GM21526 (cell line): ENCODE measurements around the gene LYPD6B.

ENCODE experiments used
- ATAC-seq: cut with Tn5 transposase; IDR thresholded peaks from one replicate; pipeline ENCODE4 v1.9.1; 2021; ENCODE audit warnings: moderate library complexity; ENCODE audit not compliant: unreplicated experiment, low FRiP score

LYPD6B gene

DNA sequence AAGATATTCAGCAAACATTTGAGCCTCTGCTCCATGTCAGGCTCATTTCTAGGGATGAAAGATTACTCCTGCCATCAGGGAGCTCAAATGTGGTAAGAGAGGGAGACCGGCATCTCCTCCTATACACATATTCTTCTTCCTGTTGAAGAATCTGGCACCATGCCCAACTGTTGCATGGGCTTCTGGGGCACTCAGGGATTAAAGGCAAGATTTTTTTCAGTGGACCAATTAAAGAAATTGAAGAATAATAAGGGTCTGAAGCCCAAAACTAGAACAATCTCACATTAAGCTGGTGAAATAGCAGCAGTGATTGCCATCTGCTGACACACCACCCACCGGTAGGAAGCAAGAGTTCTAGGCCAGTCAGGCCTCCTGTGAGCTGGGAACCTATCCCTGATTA lies 146.5 kb downstream of the LYPD6B start:
- no peak for ATAC-seq

DNA sequence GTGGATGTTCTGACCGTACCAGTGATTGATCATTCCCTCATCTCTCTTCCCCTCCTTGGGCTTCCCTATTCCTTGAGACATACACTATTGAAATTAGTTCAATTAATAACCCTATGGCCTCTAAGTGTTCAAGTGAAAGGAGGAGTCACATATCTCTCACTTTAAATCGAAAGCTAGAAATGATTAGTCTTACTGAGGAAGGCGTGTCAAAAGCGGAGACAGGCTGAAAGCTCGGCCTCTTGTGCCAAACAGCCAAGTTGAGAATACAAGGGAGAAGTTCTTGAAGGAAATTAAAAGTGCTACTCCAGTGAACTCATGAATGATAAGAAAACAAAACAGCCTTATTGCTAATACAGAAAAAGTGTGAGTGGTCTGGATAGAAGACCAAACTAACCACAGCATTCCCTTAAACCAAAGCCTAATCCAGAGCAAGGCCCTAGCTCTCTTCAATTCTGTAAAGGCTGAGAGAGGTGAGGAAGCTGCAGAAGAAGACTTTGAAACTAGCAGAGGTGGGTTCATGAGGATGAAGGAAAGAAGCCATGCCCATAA lies 147.5 kb downstream of the LYPD6B start:
- ATAC-seq = no peak

DNA sequence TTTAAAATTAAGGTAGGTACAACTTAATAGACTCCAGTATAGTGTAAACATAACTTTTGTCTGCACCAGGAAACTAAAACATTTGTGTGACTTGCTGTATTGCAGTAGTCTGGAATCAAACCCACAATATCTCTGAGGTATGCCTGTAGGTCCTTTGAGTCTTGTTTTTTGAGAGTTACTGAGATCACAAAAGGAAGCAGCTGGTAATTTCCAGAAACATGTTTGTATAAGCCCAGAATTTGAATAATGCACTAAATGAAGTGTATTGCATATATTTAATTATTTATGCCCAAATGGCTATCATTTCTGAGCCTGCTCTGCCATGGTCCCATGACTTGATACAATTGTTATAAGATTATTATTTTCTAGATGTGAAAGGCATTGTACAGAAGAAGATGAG lies 148.6 kb downstream of the LYPD6B start:
- ATAC-seq = no peak

DNA sequence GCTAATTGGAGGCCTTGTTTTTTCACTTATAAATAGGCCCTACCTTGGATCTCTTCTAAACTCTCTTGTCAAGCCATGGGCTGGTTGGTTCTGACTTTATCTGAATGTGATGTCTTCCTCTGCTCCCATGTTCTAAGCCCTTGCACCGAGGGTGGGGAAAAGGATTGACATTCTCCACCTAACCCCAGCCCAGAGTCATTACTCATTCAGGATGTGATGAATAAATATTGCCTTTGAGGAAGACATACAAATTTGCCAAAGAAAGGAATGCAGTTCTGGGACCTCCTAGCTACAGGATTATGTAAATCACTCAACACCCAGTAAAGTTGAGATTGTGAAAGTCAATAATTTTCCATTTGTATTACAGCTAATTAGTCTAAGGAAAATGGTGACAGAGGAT lies 149.8 kb downstream of the LYPD6B start:
- ATAC-seq = no peak

GRCh38 chr2:149189769-149190168 lies 151.3 kb downstream of the LYPD6B start:
- no peak for ATAC-seq

DNA sequence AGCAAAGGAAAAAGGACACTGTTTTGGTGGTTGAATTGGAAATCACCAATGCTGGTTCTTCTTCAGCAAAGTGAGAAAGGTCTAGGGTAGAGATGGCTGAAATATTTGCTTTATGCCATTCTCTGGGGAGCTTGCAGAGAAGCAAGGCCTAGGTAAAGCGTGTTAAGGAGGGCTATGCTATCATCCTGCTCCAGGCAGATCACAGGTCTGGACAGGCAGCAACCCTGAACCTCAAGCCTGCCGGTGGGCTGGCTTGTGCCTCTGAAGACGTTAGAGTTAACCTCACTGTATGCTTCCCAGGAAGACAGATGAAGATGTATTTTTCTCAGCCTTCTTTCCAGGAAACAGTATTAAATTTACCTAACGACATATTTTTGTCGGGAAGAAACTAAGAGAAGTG lies 153.4 kb downstream of the LYPD6B start:
- no peak for ATAC-seq

- no peak for ATAC-seq
Measured at GRCh38 chr2:149192427-149192826, 153.9 kb downstream of the LYPD6B start.

DNA sequence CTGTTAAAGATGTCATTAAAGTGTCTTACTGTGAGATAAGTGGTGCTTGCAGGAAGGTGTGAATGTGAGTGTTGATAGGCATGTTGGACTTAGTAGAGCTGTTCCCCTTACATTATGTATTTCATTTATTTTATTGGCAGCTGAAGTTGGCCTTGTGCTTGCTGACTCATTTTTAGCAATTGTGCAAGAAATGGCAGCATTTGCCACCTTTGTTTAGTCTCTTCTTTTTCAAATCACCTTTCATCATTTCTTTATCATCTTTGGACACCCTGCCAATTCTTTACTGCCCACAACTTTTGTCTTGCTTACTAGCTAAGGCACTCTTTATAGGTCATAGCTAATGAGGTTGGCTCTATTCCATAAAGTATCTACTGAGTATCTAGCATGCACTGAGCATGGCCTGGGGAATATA lies 161.6 kb downstream of the LYPD6B start:
- ATAC-seq = no peak

- ATAC-seq = no peak
Measured at GRCh38 chr2:149204686-149205085, 166.2 kb downstream of the LYPD6B start.

- ATAC-seq = no peak
Measured at GRCh38 chr2:149205143-149205542, 166.6 kb downstream of the LYPD6B start.

GRCh38 chr2:149213764-149214493 lies 175.4 kb downstream of the LYPD6B start:
- no peak for ATAC-seq

DNA sequence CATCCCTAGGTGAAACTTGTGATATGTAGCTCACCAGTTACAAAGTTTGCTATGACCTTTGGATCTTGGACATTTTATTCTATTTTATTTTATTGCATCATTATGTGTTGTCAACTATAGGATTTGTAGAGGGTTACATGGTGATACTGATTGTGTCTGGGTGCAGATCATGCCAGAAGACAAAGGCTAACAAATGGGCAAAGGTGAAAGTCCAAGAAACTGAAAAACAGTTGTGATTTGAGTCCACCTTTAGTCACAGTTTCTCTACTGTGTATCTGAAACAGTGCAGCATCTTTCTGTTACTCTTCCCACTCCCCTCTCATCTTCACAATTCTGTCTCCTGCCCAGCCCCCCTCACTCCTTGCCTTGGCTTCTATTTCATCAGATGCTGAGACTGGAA lies 180.0 kb downstream of the LYPD6B start:
- ATAC-seq = no peak

DNA sequence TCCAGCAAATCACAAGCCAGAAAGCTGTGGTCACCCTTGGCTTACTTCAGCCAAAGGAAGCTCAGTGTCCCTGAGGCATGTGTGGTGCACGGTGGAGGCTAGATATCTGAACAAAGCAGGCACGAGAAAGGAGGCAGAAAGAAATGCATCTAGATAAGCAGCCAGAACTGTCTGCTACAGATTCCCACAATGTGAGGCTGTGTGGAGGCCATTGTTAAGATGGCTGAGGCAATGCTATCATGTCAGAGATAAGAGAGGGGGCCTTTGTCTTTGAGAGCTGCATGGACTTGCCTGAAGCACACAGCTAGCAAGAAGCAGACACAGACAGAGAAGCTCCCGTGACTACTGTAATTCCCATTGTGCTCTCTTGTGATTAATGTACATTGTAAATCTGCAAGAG lies 181.4 kb downstream of the LYPD6B start:
- ATAC-seq = no peak

DNA sequence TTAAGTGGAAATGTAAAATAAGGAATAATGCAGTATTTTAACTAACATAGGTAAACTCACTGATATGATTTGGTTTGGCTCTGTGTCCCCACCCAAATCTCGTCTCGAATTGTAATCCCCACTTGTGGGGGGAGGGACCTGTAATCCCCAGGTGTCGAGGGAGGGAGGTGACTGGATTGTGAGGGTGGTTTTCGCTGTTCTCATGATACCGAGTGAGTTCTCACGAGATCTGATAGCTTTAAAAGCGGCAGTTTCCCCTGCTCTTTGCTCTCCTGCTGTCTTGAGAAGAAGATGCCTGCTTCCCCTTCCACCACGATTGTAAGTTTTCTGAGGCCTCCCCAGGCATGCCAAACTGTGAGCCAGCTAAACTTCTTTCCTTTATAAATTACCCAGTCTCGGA lies 182.5 kb downstream of the LYPD6B start:
- no peak for ATAC-seq

DNA sequence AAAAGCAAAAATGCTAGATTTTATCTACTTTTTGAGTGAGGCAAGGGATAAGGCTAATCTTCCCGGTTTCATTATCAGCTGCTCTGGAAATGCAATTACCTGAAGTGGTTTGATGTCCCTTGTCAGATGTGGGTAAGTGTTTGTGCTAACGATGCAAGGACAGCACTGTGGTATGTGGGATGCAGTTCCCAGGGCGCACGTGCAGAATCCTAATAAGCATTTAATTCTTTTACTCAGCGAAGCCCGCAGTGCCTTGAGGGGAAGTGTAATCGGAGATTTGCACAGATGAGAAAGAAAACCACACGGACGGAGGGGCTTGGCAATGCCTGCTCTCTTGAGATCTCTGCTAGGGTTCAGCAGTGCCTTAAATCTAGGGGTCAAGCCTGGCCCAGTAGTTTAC lies 183.4 kb downstream of the LYPD6B start:
- no peak for ATAC-seq

- ATAC-seq = no peak
Measured at GRCh38 chr2:149223472-149224095, 185.1 kb downstream of the LYPD6B start.

DNA sequence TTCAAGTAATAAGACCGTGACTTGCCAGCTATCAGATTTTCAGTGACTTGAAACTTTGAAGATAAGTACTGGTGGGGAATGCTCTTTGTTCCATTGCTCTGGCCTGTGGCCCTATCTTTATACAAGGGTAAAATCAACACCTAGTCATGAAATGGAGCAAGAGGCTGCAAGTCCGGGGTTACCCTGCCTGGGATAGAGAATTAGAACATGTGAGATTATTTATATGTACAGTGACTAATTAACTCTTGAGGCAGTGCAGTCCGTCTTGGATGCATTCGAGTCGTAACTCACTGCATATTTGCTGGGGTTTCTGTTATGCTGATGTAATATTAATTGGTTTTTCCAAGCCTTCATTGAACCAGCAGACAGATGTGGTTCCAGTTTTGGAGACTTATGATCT lies 186.0 kb downstream of the LYPD6B start:
- ATAC-seq = no peak

GRCh38 chr2:149225446-149225845 lies 186.9 kb downstream of the LYPD6B start:
- ATAC-seq = no peak

- ATAC-seq = no peak
Measured at GRCh38 chr2:149226790-149227189, 188.3 kb downstream of the LYPD6B start.

DNA sequence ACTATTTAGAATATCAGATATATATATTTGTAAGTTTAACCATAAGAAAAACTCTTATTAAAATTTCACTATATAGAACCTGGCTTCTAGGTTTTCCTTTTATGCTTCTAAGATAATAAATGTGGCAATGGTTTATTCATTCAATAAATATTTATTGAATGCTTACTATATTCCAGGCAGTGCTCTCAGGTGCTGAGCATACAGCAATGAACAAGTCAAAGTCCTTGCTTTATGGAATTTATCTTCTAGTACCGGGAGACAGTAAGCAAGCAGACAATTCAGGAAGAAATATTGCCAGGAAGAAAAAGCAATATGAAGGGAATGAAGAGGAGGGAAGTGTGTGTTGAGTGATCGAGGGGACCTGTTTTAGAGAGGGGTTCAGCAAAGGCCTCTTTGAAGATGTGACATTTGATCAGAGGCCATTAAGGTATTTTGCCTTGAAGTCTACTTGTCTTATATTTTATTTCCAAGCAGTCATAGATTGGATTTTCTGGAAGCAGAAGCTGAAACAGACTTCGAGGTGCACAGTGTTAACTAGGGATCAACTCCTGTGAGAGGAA lies 197.4 kb downstream of the LYPD6B start:
- no peak for ATAC-seq

- no peak for ATAC-seq
Measured at GRCh38 chr2:149236410-149236809, 197.9 kb downstream of the LYPD6B start.

- ATAC-seq = no peak
Measured at GRCh38 chr2:149246186-149246585, 207.7 kb downstream of the LYPD6B start.
